Sigmoid colon (tissue), 7 donors: ENCODE results near the gene ABCC6. TPM values are rescaled to one million over a fixed set of nuclear protein-coding genes. Genes with fewer than 3 reads are reported as not detected.

Source experiments
- DNase-seq: peaks from one replicate; pipeline ENCODE4 v3.0.0-alpha.2; 2019
- H3K27ac ChIP-seq, 4 donors: fragments of 200-600 bp; sonication (generic); one replicate each; pipeline ENCODE4 v1.5.1; 2016 to 2019; ENCODE audit warnings: mild to moderate bottlenecking in 1 of 4
- H3K27me3 ChIP-seq, 3 donors: fragments of 200-600 bp; sonication (generic); one replicate each; pipeline ENCODE4 v1.5.1; 2019; ENCODE audit warnings: mild to moderate bottlenecking in 1 of 3
- H3K36me3 ChIP-seq, 4 donors: fragments of 200-600 bp; sonication (generic); one replicate each; pipeline ENCODE4 v1.5.1; 2016 to 2019
- H3K4me1 ChIP-seq, 4 donors: fragments of 200-600 bp; sonication (generic); one replicate each; pipeline ENCODE4 v1.5.1; 2017 to 2019
- H3K4me3 ChIP-seq, 4 donors: fragments of 200-600 bp; sonication (generic); one replicate each; pipeline ENCODE4 v1.5.1; 2017 to 2019; ENCODE audit warnings: mild to moderate bottlenecking in 2 of 4, moderate library complexity in 1 of 4
- H3K9me3 ChIP-seq, 4 donors: fragments of 200-600 bp in 3 of 4; sonication (generic) in 3 of 4; one replicate each; pipeline versions ENCODE4 v1.5.1 to v1.6.1; 2013 to 2019
- EP300 ChIP-seq, 4 donors: sonication (generic); formaldehyde crosslinking; IDR thresholded peaks; one replicate each; pipeline ENCODE4 v1.6.1; 2017; ENCODE audit warnings: antibody characterized with exemption in 4 of 4
- POLR2A ChIP-seq, 2 donors: fragments of 450-650 bp; IDR thresholded peaks; one replicate each; pipeline ENCODE4 v1.6.1; 2016; ENCODE audit warnings: antibody characterized with exemption in 2 of 2, mild to moderate bottlenecking in 2 of 2, moderate library complexity in 2 of 2
- POLR2AphosphoS5 ChIP-seq, 4 donors: sonication (generic); formaldehyde crosslinking; IDR thresholded peaks; one replicate each; pipeline ENCODE4 v1.6.1; 2017; ENCODE audit warnings: antibody characterized with exemption in 4 of 4
- WGBS, 2 donors: extraction: QIAGEN DNeasy Blood & Tissue Kit; methylation state at CpG; one replicate each; pipeline ENCODE4 v1.1.7; 2013; 5-methylcytosine and 5-hydroxymethylcytosine counted together
- intact Hi-C: fragments of 100-400 bp; cut with DNase I; formaldehyde crosslinking; loops from one replicate; pipeline ENCODE4 v1.15.1; 2023
- polyA plus RNA-seq, 3 donors: library from polyadenylated mRNA; stranded (reverse); fragments of 200-250 nt; gene quantifications; one replicate each; pipeline ENCODE4 v1.2.3, GENCODE V29; 2013
- total RNA-seq, 4 donors: library from RNA; depleted of rRNA; stranded (reverse); fragments of >200 nt; gene quantifications; one replicate each; pipeline ENCODE4 v1.1.0, GENCODE V29; 2016
- TF ChIP-seq, protein P1 (sequence below), 4 experiments: fragments of 450-650 bp in 3 of 4; fragments of 200-600 bp in 1 of 4; IDR thresholded peaks; one replicate each; pipeline ENCODE4 v1.5.1; 2016 to 2019; ENCODE audit warnings: antibody characterized with exemption in 4 of 4, mild to moderate bottlenecking in 3 of 4, moderate library complexity in 2 of 4
- donor health status: healthy with polysubstance abuse.
- donor health status: Bipolar disorder and iron deficiency.
- donor health status: healthy.

The ABCC6 gene
- total and polyA plus RNA-seq, 7 donors: 0.66 to 22.2 (median 4.6) TPM; not detected in 1

DNA sequence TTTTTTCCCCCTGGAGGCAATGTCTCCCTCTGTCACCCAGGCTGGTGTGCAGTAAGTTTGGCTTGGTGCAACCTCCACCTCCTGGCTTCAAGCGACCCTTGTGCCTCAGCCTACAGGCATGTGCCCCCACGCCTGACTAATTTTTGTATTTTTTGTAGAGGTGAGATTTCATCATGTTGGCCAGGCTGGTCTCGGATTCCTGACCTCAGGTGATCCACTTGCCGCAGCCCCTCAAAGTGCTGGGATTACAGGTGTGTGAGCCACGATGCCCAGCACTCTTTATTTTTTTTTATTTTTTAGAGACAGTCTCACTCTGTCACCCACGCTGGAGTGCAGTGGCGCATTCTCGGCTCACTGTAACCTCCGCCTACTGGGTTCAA is 113.2 kb downstream of the ABCC6 start:
- TF ChIP-seq POLR2AphosphoS5 (IDR thresholded peaks at IDR 0.05) (no peak), POLR2A (IDR thresholded peaks at IDR 0.05) (no peak), EP300 (IDR thresholded peaks at IDR 0.05) (no peak)
- TF ChIP-seq, protein P1, sequence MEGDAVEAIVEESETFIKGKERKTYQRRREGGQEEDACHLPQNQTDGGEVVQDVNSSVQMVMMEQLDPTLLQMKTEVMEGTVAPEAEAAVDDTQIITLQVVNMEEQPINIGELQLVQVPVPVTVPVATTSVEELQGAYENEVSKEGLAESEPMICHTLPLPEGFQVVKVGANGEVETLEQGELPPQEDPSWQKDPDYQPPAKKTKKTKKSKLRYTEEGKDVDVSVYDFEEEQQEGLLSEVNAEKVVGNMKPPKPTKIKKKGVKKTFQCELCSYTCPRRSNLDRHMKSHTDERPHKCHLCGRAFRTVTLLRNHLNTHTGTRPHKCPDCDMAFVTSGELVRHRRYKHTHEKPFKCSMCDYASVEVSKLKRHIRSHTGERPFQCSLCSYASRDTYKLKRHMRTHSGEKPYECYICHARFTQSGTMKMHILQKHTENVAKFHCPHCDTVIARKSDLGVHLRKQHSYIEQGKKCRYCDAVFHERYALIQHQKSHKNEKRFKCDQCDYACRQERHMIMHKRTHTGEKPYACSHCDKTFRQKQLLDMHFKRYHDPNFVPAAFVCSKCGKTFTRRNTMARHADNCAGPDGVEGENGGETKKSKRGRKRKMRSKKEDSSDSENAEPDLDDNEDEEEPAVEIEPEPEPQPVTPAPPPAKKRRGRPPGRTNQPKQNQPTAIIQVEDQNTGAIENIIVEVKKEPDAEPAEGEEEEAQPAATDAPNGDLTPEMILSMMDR (IDR thresholded peaks at IDR 0.05): no peak
- Histone ChIP-seq H3K9me3 (no peaks in the 10 kb centered on the region), H3K4me3 (no peak overlapping the region), H3K27ac (peak overlapping the region; percentile 59 to 78 (median 76)), H3K4me1 (peaks cover 0 to 17% (median 14%) of the 10 kb centered on the region in 4 donors), H3K27me3 (no peaks in the 10 kb centered on the region), H3K36me3 (peaks cover 15 to 68% (median 23%) of the 10 kb centered on the region in 4 donors)
- WGBS, 2 donors: 95 to 97% methylated on average over 9 of the region's 9 CpGs
- intact Hi-C loops: no loop called here
- DNase-seq: no peak

DNA sequence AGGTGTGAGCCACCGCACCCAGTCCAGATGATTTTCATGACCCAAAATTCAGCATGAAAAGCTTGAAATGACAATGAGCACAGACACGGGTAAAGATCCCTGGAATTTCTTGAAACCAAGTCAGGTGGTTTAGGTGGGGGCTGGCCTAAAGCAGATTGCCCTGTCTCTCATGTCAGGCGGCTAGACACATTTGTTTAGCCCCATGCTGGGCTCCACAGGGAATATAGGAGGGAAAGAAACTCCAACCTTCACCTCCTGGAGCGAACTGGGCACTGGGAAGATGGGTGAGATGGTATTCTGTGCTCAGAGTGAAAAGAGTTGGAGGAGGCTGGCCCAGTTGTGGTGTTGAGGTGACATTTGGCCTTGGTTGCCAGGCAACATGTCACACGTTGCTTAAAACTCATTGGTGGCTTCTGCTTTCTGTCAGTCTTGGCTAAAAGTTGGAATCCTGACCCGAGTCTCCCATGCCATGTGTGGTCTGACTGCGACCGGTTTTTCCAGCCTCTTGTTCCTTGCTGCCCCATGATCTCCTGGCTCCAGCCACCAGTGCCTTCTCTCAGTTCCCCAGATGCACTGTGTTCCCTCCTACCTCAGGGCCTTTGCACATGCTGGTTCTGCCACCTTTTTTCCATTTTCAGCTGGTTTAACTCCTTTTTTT is 113.7 kb downstream of the ABCC6 start:
- Histone ChIP-seq H3K36me3 (peaks cover 15 to 64% (median 20%) of the 10 kb centered on the region in 4 donors), H3K9me3 (no peaks in the 10 kb centered on the region), H3K27me3 (no peaks in the 10 kb centered on the region), H3K4me1 (peaks cover 0 to 17% (median 14%) of the 10 kb centered on the region in 4 donors), H3K27ac (peak overlapping the region; percentile 59 to 78 (median 76)), H3K4me3 (no peak overlapping the region)
- no peak for DNase-seq
- 81 to 92% methylated on average over 8 of the region's 8 CpGs for WGBS, 2 donors
- TF ChIP-seq, protein P1 (IDR thresholded peaks at IDR 0.05): no peak
- TF ChIP-seq POLR2AphosphoS5 (IDR thresholded peaks at IDR 0.05) (no peak), POLR2A (IDR thresholded peaks at IDR 0.05) (no peak), EP300 (IDR thresholded peaks at IDR 0.05) (no peak)
- intact Hi-C loops: no loop called here

DNA sequence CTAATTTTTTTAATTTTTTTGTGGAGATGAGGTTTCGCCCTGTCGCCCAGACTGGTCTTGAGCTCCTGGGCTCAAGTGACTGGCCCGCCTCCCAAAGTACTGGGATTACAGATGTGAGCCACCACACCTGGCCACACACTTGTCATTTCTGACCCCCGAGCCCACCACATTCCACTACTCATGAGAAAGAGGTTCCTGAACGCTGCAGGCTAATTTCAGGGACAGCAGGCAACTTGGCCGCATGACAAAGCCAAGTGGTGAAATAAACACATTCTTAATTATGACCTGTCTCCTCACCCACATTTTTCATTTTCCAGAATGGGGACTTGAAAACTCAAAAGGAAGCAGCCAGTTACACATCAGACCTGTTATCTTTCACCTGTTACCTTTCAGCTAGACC is 114.5 kb downstream of the ABCC6 start:
- peak overlapping the region; percentile 59 to 78 (median 76) for H3K27ac ChIP-seq
- peaks cover 15 to 64% (median 21%) of the 10 kb centered on the region in 4 donors for H3K36me3 ChIP-seq
- TF ChIP-seq EP300 (IDR thresholded peaks at IDR 0.05) (no peak), POLR2AphosphoS5 (IDR thresholded peaks at IDR 0.05) (no peak), POLR2A (IDR thresholded peaks at IDR 0.05) (no peak)
- TF ChIP-seq, protein P1 (IDR thresholded peaks at IDR 0.05): no peak
- no peak for DNase-seq
- no peaks in the 10 kb centered on the region for H3K9me3 ChIP-seq
- H3K4me3 ChIP-seq: no peak overlapping the region
- peaks cover 0 to 17% (median 14%) of the 10 kb centered on the region in 4 donors for H3K4me1 ChIP-seq
- intact Hi-C loops: no loop called here
- WGBS, 2 donors: 91 to 92% methylated on average over 6 of the region's 6 CpGs
- no peaks in the 10 kb centered on the region for H3K27me3 ChIP-seq

DNA sequence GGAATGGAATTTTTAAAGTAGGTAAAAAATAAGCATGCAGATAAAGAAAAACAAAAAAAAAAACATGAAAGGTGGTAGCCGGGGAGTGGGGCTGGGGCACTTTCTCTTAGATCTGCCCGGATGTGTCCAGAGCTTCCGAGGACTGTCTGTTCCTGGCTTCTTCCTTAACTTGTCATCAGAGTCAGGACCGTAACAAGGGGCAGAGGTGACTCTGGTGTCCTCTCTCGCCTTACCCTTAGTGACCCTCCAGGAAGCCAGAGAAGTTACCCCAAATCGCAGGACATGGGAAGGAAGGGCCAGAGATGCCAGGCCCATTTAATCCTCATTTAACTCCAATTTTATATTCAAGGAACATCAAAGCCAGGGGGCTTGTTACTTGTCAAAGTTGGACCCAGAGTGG is 115.5 kb downstream of the ABCC6 start:
- H3K4me1 ChIP-seq: peaks cover 0 to 17% (median 15%) of the 10 kb centered on the region in 4 donors
- TF ChIP-seq POLR2AphosphoS5 (IDR thresholded peaks at IDR 0.05) (no peak), POLR2A (IDR thresholded peaks at IDR 0.05) (no peak), EP300 (IDR thresholded peaks at IDR 0.05) (no peak)
- TF ChIP-seq, protein P1 (IDR thresholded peaks at IDR 0.05): no peak
- WGBS, 2 donors: 82 to 84% methylated on average over 6 of the region's 6 CpGs
- peak overlapping the region; percentile 59 to 78 (median 76) for H3K27ac ChIP-seq
- H3K9me3 ChIP-seq: no peaks in the 10 kb centered on the region
- intact Hi-C loops: no loop called here
- H3K36me3 ChIP-seq: peaks cover 22 to 64% (median 26%) of the 10 kb centered on the region in 4 donors
- DNase-seq: no peak
- no peak overlapping the region for H3K4me3 ChIP-seq
- no peaks in the 10 kb centered on the region for H3K27me3 ChIP-seq
